Tibial nerve (tissue), 3 donors: Measurements from ENCODE around the gene CHI3L2.

Source experiments
- POLR2A ChIP-seq, 2 donors: fragments of 450-650 bp; IDR thresholded peaks; one replicate each; pipeline ENCODE4 v1.6.1; 2017; ENCODE audit warnings: antibody characterized with exemption in 2 of 2, mild to moderate bottlenecking in 2 of 2, moderate library complexity in 2 of 2
- TF ChIP-seq, protein P1 (sequence below), 5 experiments: fragments of 200-600 bp in 3 of 5; fragments of 450-650 bp in 2 of 5; sonication (generic) in 3 of 5; IDR thresholded peaks; one replicate each; pipeline ENCODE4 v1.5.1; 2016 to 2019; ENCODE audit warnings: antibody characterized with exemption in 5 of 5, mild to moderate bottlenecking in 3 of 5, moderate library complexity in 2 of 5

DNA sequence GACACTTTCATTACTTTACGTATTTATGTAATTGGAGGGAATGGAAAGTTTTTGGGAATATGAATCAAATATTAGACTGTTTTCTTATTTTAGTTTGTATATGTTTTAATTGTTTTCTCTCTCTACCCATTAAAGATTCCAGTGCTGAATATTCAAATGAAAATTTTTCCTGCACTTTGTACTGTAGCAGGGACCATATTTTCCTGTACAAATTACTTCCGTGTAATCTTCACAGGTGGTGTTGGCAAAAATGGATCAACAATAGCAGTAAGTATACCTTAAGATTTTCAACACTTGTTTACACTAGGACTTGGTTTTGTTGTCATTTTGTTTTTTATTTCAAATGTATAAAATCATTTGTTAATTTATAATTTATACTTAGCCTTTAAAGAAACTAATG lies 45.5 kb upstream of the CHI3L2 start:
- TF ChIP-seq, protein P1, sequence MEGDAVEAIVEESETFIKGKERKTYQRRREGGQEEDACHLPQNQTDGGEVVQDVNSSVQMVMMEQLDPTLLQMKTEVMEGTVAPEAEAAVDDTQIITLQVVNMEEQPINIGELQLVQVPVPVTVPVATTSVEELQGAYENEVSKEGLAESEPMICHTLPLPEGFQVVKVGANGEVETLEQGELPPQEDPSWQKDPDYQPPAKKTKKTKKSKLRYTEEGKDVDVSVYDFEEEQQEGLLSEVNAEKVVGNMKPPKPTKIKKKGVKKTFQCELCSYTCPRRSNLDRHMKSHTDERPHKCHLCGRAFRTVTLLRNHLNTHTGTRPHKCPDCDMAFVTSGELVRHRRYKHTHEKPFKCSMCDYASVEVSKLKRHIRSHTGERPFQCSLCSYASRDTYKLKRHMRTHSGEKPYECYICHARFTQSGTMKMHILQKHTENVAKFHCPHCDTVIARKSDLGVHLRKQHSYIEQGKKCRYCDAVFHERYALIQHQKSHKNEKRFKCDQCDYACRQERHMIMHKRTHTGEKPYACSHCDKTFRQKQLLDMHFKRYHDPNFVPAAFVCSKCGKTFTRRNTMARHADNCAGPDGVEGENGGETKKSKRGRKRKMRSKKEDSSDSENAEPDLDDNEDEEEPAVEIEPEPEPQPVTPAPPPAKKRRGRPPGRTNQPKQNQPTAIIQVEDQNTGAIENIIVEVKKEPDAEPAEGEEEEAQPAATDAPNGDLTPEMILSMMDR (IDR thresholded peaks at IDR 0.05): no peak
- no peak for TF ChIP-seq POLR2A (IDR thresholded peaks at IDR 0.05)
